ENCODE data around the gene WWC1.

The WWC1 gene

GRCh38 chr5:168455201-168455600, 163.8 kb downstream of the WWC1 start:
- DNase-seq, result no peak

- DNase-seq, result no peak
Measured at GRCh38 chr5:168457542-168457941, 166.1 kb downstream of the WWC1 start.

GRCh38 chr5:168460606-168461005, 169.2 kb downstream of the WWC1 start:
- no peak for DNase-seq

- DNase-seq, result no peak
Measured at GRCh38 chr5:168463081-168463480, 171.6 kb downstream of the WWC1 start.

- no peak for DNase-seq
Measured at GRCh38 chr5:168464214-168464613, 172.8 kb downstream of the WWC1 start.

GRCh38 chr5:168464641-168465040, 173.2 kb downstream of the WWC1 start:
- no peak for DNase-seq

GRCh38 chr5:168467755-168468330, 176.4 kb downstream of the WWC1 start:
- no peak for DNase-seq

GRCh38 chr5:168468836-168469235, 177.4 kb downstream of the WWC1 start:
- DNase-seq, result no peak

- DNase-seq, result no peak
Measured at GRCh38 chr5:168469816-168470215, 178.4 kb downstream of the WWC1 start.

- no peak for DNase-seq
Measured at GRCh38 chr5:168471785-168472184, 180.3 kb downstream of the WWC1 start.

GRCh38 chr5:168472329-168472728, 180.9 kb downstream of the WWC1 start:
- DNase-seq, result no peak

GRCh38 chr5:168474319-168474718, 182.9 kb downstream of the WWC1 start:
- no peak for DNase-seq

- no peak for DNase-seq
Measured at GRCh38 chr5:168477060-168477459, 185.6 kb downstream of the WWC1 start.

- DNase-seq, result no peak
Measured at GRCh38 chr5:168479166-168479565, 187.7 kb downstream of the WWC1 start.

GRCh38 chr5:168480601-168481000, 189.2 kb downstream of the WWC1 start:
- DNase-seq, result no peak

GRCh38 chr5:168481330-168481788, 189.9 kb downstream of the WWC1 start:
- no peak for DNase-seq

- no peak for DNase-seq
Measured at GRCh38 chr5:168482361-168482760, 190.9 kb downstream of the WWC1 start.

- peak; percentile 93 for DNase-seq
Measured at GRCh38 chr5:168486136-168486879, 194.9 kb downstream of the WWC1 start, which contains the start of gene RARS1. TSS of gene RARS1 (plus strand) at chr5:168486471. CDS start at chr5:168486499, 28 bp downstream.

- no peak for DNase-seq
Measured at GRCh38 chr5:168489059-168489458, 197.6 kb downstream of the WWC1 start.

GRCh38 chr5:168494057-168494555, 202.7 kb downstream of the WWC1 start:
- DNase-seq, result no peak

GRCh38 chr5:168502563-168503237, 211.3 kb downstream of the WWC1 start:
- no peak for DNase-seq

GRCh38 chr5:168513861-168514428, 222.5 kb downstream of the WWC1 start:
- no peak for DNase-seq

All from stimulated activated CD4-positive, alpha-beta T cell treated with anti-CD3 and anti-CD28 coated beads, Interleukin-1b, Interleukin-23, amount 100 ng/mL, for 48 hours (primary cell).